Measurements from ENCODE around the gene SNTA1. TPM values are rescaled to one million over a fixed set of nuclear protein-coding genes. Genes with fewer than 3 reads are reported as not detected.

The SNTA1 gene
- total RNA-seq, 4 donors from 2014 or later, result 44.1 to 120 (median 95.6) TPM

DNA sequence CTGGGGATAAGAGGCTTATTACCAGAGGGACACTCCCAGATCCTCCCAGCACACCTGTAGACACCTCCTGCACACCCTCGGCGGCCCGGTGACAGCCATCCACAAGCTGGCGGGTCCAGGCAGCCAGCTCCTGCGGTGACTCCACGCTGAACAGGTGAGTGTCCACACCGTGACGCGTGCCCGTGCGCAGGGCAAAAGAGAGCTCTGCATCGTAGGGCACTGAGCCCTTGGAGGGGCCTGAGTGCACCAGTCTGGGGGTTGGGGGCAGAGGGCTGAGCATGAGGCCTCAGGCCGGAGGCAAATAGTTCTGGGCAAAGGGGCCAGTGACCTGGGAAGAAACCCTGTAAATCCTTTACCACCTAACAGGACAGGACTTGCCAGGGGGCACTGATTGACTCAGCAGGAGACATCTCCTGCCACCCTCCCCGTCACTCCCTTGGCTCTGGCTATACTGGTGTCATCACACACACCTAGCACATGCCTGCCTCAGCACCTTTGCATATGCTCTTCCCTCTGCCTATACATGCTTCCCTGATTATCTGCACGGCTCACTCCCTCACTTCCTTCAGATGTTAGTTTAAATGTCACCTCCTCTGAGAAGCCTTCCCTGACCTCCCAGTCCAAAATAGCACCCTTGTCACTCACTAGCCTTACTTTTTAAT lies 33.4 kb downstream of the SNTA1 start:
- DNase-seq (ENCODE audit: low spot score in 2 of 2), result no peak
- TF ChIP-seq, protein P1, sequence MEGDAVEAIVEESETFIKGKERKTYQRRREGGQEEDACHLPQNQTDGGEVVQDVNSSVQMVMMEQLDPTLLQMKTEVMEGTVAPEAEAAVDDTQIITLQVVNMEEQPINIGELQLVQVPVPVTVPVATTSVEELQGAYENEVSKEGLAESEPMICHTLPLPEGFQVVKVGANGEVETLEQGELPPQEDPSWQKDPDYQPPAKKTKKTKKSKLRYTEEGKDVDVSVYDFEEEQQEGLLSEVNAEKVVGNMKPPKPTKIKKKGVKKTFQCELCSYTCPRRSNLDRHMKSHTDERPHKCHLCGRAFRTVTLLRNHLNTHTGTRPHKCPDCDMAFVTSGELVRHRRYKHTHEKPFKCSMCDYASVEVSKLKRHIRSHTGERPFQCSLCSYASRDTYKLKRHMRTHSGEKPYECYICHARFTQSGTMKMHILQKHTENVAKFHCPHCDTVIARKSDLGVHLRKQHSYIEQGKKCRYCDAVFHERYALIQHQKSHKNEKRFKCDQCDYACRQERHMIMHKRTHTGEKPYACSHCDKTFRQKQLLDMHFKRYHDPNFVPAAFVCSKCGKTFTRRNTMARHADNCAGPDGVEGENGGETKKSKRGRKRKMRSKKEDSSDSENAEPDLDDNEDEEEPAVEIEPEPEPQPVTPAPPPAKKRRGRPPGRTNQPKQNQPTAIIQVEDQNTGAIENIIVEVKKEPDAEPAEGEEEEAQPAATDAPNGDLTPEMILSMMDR (IDR thresholded peaks at IDR 0.05), result no peak
- TF ChIP-seq POLR2A (IDR thresholded peaks at IDR 0.05) (no peak), EP300 (IDR thresholded peaks at IDR 0.05) (no peak)
- Histone ChIP-seq H3K4me3 (no peak overlapping the region), H3K27ac (no peak overlapping the region), H3K27me3 (no peaks in the 10 kb centered on the region), H3K4me1 (no peaks in the 10 kb centered on the region), H3K9me3 (no peaks in the 10 kb centered on the region), H3K36me3 (peaks cover 0 to 76% (median 10%) of the 10 kb centered on the region in 3 donors)
- WGBS, 2 donors, result 92 to 95% methylated on average over 15 of the region's 15 CpGs

DNA sequence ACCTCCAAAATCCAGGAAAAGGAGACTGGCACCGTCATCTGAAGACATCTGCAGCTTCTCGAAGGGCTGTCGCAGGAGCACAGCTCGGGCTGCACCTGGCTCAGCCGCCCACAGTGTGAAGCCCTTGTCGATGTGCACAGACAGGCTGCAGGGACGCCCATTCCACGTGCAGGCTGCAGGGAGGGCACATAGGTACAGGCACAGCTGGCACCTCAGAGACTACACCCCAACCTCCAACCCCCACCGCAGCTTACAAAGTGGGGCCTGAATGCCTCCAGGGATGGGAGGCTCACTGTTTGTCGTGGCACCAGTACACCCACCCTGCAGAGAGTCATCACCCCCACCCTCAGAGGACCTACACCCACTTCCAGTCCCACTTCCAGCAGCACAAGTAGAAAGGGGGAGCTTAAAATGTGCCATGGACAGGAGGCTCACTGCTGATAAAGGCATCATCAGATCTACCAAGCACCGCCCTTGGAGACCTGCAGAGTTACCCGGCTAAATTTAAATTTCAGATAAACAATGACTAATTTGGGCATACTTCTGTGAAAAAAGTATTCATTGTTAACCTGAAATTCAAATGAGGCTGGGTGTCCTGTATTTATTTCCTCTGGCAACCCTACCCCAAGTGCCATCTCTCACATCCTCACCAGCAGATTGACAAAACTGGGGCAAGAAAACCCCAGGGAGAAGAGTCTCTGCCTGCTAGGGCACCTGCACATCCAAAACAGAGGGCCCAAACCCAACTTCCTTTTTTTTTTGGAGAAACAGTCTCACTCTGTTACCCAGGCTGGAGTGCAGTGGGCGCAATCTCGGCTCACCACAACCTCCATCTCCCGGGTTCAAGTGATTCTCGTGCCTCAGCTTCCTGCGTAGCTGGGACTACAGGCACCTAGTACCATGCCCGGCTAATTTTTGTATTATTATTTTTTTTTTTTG lies 34.6 kb downstream of the SNTA1 start:
- peaks cover 0 to 71% (median 10%) of the 10 kb centered on the region in 3 donors for H3K36me3 ChIP-seq
- no peaks in the 10 kb centered on the region for H3K4me1 ChIP-seq
- DNase-seq (ENCODE audit: low spot score in 2 of 2), result no peak
- H3K4me3 ChIP-seq, result no peak overlapping the region
- H3K27ac ChIP-seq, result no peak overlapping the region
- TF ChIP-seq, protein P1 (IDR thresholded peaks at IDR 0.05), result no peak
- TF ChIP-seq EP300 (IDR thresholded peaks at IDR 0.05), result no peak
- no peak for TF ChIP-seq POLR2A (IDR thresholded peaks at IDR 0.05)
- no peaks in the 10 kb centered on the region for H3K27me3 ChIP-seq
- no peaks in the 10 kb centered on the region for H3K9me3 ChIP-seq
- WGBS, 2 donors, result 83 to 87% methylated on average over 10 to 17 of the region's 18 CpGs

DNA sequence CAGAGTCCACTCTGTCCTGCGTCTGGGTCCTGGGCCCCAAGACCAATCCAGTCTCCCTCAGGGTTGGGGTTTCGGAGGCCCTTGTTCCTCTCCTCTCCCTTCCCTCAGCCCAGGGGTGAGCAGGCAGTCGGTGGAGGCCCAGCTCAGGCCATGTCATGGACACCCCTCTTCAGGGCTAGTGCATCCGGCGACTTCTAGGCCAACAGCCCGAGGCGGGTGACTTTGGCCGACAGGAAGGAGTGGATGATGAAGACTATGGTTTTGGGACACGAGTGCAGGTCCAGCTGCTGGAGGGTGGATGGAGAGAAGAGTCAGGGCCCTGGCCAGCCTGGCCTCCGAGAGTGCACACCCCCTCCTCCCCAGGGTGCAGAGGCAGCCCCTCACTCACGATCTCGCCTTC lies 35.2 kb downstream of the SNTA1 start:
- Histone ChIP-seq H3K36me3 (peaks cover 0 to 71% (median 10%) of the 10 kb centered on the region in 3 donors), H3K27me3 (no peaks in the 10 kb centered on the region), H3K4me1 (no peaks in the 10 kb centered on the region), H3K9me3 (no peaks in the 10 kb centered on the region), H3K27ac (no peak overlapping the region), H3K4me3 (no peak overlapping the region)
- TF ChIP-seq POLR2A (IDR thresholded peaks at IDR 0.05), result no peak
- TF ChIP-seq EP300 (IDR thresholded peaks at IDR 0.05), result no peak
- TF ChIP-seq, protein P1 (IDR thresholded peaks at IDR 0.05), result no peak
- DNase-seq (ENCODE audit: low spot score in 2 of 2), result no peak
- WGBS, 2 donors, result 91 to 100% methylated on average over 2 to 12 of the region's 12 CpGs

- Histone ChIP-seq H3K27ac (no peak overlapping the region), H3K36me3 (peaks cover 0 to 68% (median 10%) of the 10 kb centered on the region in 3 donors)
- WGBS, 2 donors, result 53 to 62% methylated on average over 4 of the region's 4 CpGs
Measured at GRCh38 chr20:33407796-33408195, 35.8 kb downstream of the SNTA1 start.

More at GRCh38 chr20:33407796-33408195, 35.8 kb downstream of the SNTA1 start:
- H3K4me1 ChIP-seq, result peaks cover 0 to 2% (median 0%) of the 10 kb centered on the region in 4 donors
- H3K27me3 ChIP-seq, result no peaks in the 10 kb centered on the region
- TF ChIP-seq EP300 (IDR thresholded peaks at IDR 0.05) (no peak), POLR2A (IDR thresholded peaks at IDR 0.05) (no peak)
- TF ChIP-seq, protein P1 (IDR thresholded peaks at IDR 0.05), result no peak
- H3K4me3 ChIP-seq, result no peak overlapping the region
- H3K9me3 ChIP-seq, result no peaks in the 10 kb centered on the region
- DNase-seq (ENCODE audit: low spot score in 2 of 2), result no peak

Data from tibial nerve (tissue), 4 donors.